Stimulated activated CD4-positive, alpha-beta T cell treated with anti-CD3 and anti-CD28 coated beads, Interleukin-15, amount 100 ng/mL, for 48 hours (primary cell): Measurements from ENCODE around the gene MGAT3.

Source experiments
- DNase-seq, 2 donors: peaks; one replicate each; pipeline ENCODE4 v3.0.0-alpha.2; 2020; ENCODE audit warnings: low read depth in 2 of 2

Gene MGAT3

DNA sequence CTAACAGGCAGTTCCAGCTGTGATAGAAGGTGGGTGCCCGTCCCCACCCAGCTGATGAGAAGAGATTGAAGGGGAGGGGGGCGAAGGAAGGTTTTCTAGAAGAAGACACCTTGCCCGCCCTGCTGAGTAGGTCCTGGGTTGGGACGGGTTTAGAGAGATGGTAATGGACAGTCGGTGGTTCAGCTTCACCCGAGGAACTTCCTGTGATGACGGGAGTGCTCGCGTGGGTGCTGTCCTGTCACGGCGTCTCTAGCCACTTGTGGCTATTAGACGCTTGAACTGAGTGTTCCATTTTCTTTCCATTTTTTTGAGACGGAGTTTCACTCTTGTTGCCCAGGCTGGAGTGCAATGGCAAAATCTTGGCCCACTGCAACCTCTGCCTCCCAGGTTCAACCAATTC lies 27.6 kb upstream of the MGAT3 start:
- no peak for DNase-seq

DNA sequence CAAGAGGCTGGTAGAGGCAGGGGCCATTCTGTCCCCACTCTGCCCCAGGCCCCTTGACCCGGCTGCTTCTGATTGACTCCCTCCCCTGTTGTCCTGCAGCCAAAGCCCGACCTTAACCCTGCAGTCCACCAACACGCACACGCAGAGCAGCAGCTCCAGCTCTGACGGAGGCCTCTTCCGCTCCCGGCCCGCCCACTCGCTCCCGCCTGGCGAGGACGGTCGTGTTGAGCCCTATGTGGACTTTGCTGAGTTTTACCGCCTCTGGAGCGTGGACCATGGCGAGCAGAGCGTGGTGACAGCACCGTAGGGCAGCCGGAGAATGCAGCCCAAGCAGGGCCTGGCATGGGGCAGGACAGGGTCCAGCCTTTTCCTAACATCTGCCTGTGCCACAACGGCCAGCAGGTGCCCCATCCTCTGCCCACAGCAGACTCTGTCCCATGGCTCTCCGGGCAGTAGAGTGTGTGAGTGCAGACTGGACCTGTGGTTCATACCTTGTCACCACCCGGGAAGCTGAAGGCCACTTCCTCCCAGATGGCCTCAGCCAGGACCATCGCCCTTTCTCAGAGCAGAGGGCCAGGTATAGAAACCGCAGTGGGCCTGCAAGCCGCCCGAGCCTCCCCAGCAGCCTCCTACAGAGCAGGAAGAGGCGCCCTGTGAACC lies 26.8 kb upstream of the MGAT3 start:
- no peak for DNase-seq

- no peak for DNase-seq
Observed at GRCh38 chr22:39430576-39431150, 26.1 kb upstream of the MGAT3 start.

- no peak for DNase-seq
Observed at GRCh38 chr22:39431216-39431801, 25.5 kb upstream of the MGAT3 start.

DNA sequence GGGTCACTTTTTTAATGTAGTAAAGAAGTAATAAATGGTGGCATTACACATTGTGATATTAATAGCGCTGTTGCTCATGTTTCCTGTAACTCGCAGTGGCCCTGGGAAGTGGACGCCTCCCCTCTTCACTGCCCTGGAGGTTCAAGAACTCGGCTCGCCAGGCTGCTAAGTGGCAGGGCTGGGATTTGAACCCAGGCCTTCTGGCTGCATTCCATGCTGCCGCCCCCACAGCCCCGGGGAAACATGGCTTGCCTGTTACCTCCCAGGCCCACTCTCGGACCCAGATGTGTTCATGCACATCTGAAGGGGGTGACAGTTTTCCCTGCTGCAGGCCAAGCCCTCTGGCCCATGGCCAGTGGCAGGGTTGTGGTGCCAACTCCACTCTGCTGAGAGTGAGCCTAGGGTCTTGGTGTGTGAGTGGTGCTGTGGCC lies 25.0 kb upstream of the MGAT3 start:
- DNase-seq, result no peak

- no peak for DNase-seq
Observed at GRCh38 chr22:39432361-39432811, 24.4 kb upstream of the MGAT3 start.

DNA sequence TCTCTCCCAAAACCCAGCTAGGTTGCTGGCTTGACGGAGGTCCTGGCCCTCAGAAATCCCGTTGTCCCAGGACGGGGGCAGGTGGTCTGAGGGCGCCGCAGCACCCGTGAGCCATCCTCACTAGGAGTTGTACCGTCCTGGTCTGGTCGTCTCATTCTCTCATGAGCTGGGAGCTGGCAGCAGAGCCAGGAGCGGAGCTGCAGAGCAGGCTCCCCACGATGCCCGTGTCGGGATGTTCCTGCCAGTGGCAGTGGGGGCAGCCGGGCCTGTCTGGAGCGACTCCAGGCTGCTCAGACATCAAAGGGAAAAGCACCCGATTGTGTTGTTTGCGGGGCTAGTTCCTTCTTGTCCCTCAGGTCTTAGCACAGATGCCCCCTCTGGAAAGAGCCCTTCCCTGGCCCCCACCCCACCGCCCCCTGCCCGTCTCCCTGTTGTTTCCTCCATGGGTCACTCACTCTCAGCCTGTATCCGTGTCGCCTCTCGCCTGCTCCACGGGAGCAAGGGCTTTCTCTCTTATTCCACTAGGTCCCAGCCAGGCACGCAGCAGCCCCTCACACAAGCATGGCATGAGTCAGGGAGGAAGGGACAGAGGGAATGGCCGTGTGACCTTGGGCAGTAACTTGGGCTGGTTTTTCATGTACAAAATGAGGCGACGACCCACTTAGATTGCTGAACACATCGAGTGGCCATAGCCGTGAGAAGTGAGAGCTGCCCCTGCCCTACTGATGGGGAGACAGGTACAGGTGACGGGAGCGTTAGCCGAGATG lies 23.2 kb upstream of the MGAT3 start:
- no peak for DNase-seq

- DNase-seq, result no peak
Observed at GRCh38 chr22:39434243-39434653, 22.6 kb upstream of the MGAT3 start.

- DNase-seq, result no peak
Observed at GRCh38 chr22:39434721-39435120, 22.1 kb upstream of the MGAT3 start.

DNA sequence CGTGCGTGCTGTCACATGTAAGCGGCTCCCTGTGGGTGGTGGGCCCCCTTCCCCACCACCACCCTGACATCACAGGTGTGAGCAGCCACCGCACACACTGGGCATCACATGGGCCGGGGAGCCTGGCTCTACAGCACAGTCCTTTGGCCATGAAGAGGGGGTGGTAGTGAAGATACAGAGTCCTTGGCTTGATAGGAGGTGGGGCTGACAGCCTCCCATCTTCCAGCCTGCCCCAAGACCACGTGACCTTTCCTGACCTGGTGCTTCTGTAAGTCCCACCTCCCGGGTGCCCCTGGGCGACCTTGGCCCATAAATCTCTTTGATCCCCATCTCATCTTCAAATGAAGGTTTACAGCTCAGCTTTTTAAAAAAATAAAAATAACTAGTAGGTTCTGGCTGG lies 21.2 kb upstream of the MGAT3 start:
- DNase-seq, result no peak

- no peak for DNase-seq
Observed at GRCh38 chr22:39437791-39438704, 18.8 kb upstream of the MGAT3 start.

DNA sequence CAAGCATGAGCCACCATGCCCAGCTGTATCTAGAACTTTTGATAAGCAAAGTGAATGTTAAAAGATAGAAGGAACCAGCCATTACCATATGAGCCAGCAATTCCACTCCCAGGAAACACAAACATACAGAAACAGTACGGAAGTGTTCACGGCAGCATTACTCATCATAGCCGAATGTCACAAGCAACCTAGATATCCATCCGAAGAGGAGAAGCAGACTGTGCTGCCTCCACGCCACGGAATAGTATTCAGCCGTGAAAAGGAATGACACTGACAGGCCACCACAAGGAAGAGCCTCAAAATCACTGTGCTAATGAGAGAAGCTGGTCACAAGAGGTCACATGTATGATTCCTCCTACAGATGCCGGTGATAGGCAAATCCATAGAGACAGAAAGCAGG lies 17.6 kb upstream of the MGAT3 start:
- no peak for DNase-seq

DNA sequence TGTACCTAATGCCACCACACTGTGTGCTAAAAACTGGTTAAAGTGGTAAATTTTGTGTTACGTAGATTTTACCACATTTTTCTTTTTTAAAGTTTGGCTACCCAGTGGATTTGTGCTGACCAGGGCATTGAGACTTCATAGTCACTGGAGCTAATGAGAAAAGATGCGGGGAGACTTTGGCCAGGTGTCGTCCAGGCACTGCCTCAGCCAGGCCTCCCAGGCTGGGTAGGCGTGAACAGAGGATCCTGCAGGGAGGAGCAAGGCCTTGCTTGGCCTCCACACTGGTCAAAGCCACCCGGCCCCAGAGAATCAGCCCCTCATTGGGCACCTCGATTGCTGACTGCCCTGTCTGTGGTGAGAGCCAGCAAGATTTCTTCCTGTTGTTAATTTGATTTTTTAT lies 13.4 kb upstream of the MGAT3 start:
- no peak for DNase-seq

DNA sequence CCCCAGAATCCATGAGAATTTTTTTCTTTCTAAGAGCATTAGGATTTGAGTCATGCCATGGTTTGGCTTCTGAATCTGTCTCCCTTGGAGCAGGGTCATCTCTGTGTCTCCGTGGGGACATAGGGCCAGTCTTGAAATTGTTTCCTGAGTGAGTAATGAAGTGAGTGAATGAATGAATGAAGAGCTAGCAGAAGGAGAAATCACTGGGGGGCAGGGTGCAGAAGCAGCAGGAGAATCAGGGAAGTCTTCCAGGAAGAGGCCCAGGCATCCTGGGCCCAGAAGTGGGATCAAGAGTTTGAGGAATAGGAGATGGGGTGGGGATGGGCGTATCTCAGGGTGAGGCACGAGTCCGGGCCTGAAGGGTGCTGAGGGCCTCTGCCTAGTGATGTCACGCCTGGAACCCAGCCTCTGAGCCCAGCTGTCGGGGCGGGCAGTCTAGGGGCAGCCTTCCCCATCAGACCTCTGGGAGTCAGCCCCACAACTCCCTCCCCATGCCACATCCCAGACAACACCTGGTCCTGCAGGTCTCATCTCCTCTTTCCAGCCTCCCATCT lies 12.5 kb upstream of the MGAT3 start:
- DNase-seq, result no peak

DNA sequence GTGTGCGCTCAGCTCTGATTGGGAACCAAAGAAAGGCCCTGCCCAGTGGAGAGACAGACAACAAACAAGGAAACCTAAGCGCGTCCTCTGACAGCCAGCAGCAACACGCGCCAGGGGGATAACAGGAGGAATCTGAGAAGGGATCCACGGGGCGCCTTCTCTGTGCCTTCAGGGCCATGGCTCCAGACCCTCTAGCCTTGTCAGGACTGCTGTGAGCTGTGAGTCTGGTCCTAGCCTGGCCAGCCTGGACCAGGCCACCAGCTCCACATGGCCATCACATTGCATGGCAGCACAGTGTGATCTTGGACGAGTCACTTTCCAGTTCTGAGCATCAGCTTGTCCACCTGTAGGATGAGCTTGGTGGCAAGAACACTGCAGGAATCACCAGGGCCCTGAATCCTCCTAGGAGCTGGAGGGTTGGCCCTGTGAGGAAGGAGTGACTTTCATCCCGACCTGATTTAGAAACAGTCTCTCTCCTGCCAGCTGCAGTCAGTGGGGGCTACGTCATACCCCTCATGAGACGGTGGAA lies 11.8 kb upstream of the MGAT3 start:
- no peak for DNase-seq

DNA sequence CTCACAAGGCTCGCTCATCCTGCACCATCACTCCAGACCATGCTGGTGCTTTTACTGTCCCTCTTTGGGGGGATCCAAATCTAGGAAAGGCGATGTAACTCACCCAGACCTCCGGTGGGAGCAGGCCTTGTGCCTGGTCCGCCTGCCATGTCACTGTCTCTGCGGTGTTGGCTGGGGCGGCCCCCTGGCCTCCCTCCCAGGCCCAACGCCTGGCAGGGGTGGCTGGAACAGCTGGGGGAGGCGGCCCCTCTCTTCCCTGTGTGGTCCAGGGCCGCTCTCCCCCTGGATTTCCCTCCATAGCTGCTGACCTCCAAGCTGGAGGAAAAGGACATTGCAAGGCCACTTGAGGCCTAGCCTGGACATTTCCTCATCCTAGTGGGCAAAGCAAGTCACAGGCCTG lies 11.1 kb upstream of the MGAT3 start:
- no peak for DNase-seq

GRCh38 chr22:39446239-39446721 lies 10.5 kb upstream of the MGAT3 start:
- no peak for DNase-seq

DNA sequence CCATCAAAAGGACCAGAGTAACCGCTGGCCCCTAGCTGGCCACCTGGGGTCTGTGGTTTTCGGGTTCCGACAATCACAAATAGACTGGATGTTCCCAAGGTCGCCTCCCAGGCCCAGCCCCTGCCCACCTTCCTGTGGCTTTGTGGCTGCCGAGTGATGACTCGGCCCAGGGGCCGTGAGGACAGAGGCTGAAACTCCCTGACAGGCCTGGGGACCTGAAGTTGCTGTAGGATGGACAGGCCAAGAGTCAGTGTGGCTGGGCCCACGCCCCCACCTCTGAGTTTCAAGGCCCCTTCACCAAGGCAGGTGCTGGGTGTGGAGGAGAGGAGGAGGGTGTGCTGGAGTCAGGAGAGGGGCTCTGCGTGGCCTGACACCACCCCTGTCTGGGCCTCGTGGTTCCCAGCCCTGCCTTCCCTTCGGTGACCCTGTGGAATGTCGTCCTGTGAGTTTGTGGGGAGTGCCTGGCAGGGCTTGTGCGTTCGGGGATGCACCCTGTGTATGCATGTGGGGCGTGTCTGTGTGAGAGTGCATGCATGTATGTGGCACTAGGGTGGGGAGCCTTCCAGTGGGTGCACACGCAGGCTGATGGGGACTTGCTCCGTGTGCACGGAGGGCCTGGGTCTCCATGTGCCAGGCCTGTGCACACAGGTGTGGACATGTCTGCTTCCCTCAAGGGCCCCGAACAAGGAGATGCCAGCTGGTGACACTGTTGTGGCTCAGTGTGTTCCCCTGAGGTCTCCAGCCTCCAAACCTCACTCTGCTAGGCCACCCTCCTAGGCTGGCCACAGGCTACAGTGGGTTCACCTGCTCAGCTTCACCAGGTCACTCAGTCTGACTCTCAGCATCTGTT lies 8.4 kb upstream of the MGAT3 start:
- no peak for DNase-seq

DNA sequence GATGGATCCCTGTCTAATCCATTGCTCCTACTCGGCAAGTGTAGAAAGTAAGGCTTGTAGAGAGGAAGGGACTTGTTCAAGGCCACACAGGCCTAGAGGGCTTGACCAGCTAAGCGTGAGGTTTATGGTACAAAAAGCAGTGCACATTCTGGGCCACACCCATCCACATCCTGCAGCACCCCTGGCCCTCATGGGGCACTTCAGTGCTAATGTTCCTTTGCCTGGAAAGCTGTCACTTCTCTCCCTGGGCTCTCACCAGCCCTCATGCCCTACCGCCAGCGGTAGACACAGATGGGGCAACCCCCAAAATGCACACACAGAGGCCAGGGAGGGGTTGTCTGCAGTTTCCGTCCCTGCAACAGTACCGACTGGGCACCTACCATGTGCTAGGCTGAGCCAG lies 7.1 kb upstream of the MGAT3 start:
- no peak for DNase-seq
